Measurements from ENCODE around the gene CCL4. TPM values are rescaled to one million over a fixed set of nuclear protein-coding genes. Genes with fewer than 3 reads are reported as not detected.

The CCL4 gene
- total RNA-seq, 6 donors from 2014 or later = 5.7 to 24.0 (median 14.1) TPM

DNA sequence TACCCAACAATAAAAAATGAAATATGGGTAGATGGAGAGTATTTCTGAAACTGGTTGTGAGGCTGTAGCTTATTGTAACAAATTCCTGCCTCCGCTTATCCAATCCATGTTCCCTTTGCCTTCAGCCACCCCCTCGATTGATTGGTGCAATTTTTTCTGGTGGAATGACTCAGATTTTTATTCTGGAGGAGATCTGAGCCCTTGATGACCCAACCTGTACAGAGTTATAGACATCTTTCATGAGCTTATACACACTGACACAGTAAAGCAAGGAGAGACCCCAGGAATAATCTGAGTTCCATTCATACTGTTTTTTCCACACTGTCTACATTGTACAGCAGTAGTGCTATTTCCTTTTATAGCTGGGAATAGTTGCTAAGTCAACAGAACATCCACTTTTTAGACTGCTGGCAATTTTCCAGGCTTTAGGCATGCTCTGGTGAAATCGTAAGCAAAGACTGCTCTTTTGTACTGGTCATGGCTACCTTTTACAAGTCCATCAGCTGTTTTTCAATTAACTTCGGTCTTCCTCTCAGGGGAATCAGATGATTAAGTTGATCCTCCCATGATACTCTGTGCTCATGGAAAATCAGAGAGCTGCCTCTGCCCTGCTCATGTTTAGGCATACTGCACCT is 30.1 kb downstream of the CCL4 start:
- WGBS, 2 donors = 55 to 58% methylated on average over 4 of the region's 4 CpGs
- DNase-seq = no peak
- H3K36me3 ChIP-seq = no peaks in the 10 kb centered on the region
- H3K27ac ChIP-seq = no peak overlapping the region
- H3K9me3 ChIP-seq = no peaks in the 10 kb centered on the region
- H3K4me3 ChIP-seq = no peak overlapping the region
- H3K27me3 ChIP-seq = no peaks in the 10 kb centered on the region
- no peaks in the 10 kb centered on the region for H3K4me1 ChIP-seq
- TF ChIP-seq, protein P1, sequence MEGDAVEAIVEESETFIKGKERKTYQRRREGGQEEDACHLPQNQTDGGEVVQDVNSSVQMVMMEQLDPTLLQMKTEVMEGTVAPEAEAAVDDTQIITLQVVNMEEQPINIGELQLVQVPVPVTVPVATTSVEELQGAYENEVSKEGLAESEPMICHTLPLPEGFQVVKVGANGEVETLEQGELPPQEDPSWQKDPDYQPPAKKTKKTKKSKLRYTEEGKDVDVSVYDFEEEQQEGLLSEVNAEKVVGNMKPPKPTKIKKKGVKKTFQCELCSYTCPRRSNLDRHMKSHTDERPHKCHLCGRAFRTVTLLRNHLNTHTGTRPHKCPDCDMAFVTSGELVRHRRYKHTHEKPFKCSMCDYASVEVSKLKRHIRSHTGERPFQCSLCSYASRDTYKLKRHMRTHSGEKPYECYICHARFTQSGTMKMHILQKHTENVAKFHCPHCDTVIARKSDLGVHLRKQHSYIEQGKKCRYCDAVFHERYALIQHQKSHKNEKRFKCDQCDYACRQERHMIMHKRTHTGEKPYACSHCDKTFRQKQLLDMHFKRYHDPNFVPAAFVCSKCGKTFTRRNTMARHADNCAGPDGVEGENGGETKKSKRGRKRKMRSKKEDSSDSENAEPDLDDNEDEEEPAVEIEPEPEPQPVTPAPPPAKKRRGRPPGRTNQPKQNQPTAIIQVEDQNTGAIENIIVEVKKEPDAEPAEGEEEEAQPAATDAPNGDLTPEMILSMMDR (IDR thresholded peaks at IDR 0.05) = no peak
- TF ChIP-seq EP300 (IDR thresholded peaks at IDR 0.05) (no peak), POLR2AphosphoS5 (IDR thresholded peaks at IDR 0.05) (no peak), POLR2A (IDR thresholded peaks at IDR 0.05) (no peak)
- peak in 1 of 2 donors; percentile 11 for ATAC-seq (ENCODE audit: low FRiP score in 2 of 2)

DNA sequence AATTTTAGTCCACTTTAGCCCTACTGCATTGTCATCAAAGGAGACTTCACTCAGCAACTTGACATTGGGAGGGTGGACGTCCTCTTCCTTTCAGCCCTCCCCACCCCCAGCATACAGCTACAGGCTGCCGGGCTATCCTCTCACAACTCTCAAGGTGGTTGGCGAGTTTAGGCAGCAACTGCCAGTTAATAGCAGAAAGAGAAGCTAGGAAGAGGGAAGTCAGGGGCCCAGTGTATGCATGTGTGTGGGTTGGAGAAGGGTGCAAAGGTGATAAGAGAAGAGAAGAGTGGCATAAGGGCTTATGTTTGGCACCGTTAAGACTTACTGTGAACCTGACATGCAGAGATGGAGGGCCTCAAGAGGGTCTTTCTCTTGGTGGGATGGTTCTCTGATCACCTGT is 31.8 kb downstream of the CCL4 start:
- ATAC-seq (ENCODE audit: low FRiP score in 2 of 2) (peak in 1 of 2 donors; percentile 1), DNase-seq (no peak)
- no peaks in the 10 kb centered on the region for H3K9me3 ChIP-seq
- no peaks in the 10 kb centered on the region for H3K4me1 ChIP-seq
- H3K4me3 ChIP-seq = no peak overlapping the region
- H3K27ac ChIP-seq = no peak overlapping the region
- H3K27me3 ChIP-seq = no peaks in the 10 kb centered on the region
- H3K36me3 ChIP-seq = no peaks in the 10 kb centered on the region
- TF ChIP-seq POLR2AphosphoS5 (IDR thresholded peaks at IDR 0.05) (no peak), EP300 (IDR thresholded peaks at IDR 0.05) (no peak), POLR2A (IDR thresholded peaks at IDR 0.05) (no peak)
- TF ChIP-seq, protein P1 (IDR thresholded peaks at IDR 0.05) = no peak
- WGBS, 2 donors = 78 to 84% methylated on average over 4 of the region's 4 CpGs

DNA sequence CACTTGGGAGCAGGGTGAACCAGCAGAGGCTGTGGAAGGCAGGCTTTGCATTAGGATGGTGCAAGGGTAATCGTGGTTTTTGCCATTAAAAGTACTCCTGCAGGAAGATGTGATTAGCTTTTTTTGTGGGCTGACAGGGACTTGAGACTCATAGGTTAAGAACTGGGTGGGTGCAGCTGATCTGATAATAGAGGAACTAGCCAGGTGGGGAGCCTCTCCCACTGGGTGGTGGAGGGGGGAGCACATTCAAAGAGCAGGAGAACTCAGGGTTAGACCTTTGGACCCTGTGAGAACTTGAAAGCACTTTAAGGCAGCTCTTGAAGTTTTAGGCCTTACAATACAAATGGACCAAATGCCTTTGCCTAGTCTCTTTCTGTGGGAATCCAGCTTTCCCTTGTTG is 32.4 kb downstream of the CCL4 start:
- WGBS, 2 donors = 71 to 77% methylated on average over 1 of the region's 1 CpG
- no peaks in the 10 kb centered on the region for H3K36me3 ChIP-seq
- H3K4me3 ChIP-seq = no peak overlapping the region
- H3K4me1 ChIP-seq = no peaks in the 10 kb centered on the region
- H3K9me3 ChIP-seq = no peaks in the 10 kb centered on the region
- no peak overlapping the region for H3K27ac ChIP-seq
- no peak for DNase-seq
- H3K27me3 ChIP-seq = no peaks in the 10 kb centered on the region
- no peak for ATAC-seq (ENCODE audit: low FRiP score in 2 of 2)
- no peak for TF ChIP-seq EP300 (IDR thresholded peaks at IDR 0.05)
- TF ChIP-seq, protein P1 (IDR thresholded peaks at IDR 0.05) = no peak
- TF ChIP-seq POLR2A (IDR thresholded peaks at IDR 0.05) = no peak
- no peak for TF ChIP-seq POLR2AphosphoS5 (IDR thresholded peaks at IDR 0.05)

DNA sequence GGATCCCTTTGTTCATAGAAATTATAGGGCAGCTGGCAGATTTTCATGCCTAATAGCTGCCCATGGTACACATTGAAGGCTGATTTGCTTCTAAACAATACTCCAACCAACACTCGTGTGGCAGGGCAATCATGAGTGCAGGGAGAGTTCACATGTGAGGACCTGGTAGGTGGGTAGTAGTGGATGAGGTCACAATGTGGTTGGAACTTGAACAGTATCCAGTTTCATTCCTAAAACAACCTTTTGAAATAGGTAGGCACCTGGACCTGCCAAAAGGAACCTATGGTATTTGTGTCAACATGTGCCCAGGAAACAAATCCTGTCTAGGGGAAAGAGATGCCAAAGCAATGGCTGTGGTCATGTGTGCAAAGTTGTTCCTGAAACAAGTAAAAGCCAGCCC is 32.8 kb downstream of the CCL4 start:
- no peaks in the 10 kb centered on the region for H3K4me1 ChIP-seq
- TF ChIP-seq EP300 (IDR thresholded peaks at IDR 0.05) = no peak
- no peak for ATAC-seq (ENCODE audit: low FRiP score in 2 of 2)
- no peak overlapping the region for H3K4me3 ChIP-seq
- H3K9me3 ChIP-seq = no peaks in the 10 kb centered on the region
- 70 to 71% methylated on average over 1 of the region's 1 CpG for WGBS, 2 donors
- no peaks in the 10 kb centered on the region for H3K36me3 ChIP-seq
- no peak for DNase-seq
- no peak overlapping the region for H3K27ac ChIP-seq
- H3K27me3 ChIP-seq = no peaks in the 10 kb centered on the region

DNA sequence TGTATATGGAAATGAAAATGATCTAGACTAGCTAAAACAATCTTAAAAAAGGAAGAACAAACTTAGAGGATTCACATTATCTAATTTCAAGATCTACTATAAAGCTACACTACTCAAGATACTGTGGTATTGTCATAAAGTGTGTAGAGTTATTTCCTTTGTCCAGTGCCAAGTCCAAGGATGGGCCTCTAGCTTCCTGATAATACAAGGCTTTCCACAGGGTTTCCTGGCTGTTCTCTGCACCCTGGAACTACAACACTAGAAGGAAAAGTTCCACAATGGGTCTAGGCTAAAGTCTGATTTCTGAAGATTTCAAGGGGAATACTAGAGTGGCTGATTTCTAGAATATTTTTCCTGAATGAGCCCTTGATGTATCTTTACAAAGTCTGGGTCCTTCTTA is 38.6 kb downstream of the CCL4 start:
- H3K4me1 ChIP-seq = no peaks in the 10 kb centered on the region
- no peaks in the 10 kb centered on the region for H3K27me3 ChIP-seq
- TF ChIP-seq POLR2AphosphoS5 (IDR thresholded peaks at IDR 0.05) (no peak), POLR2A (IDR thresholded peaks at IDR 0.05) (no peak), EP300 (IDR thresholded peaks at IDR 0.05) (no peak)
- TF ChIP-seq, protein P1 (IDR thresholded peaks at IDR 0.05) = no peak
- no peak for DNase-seq
- H3K9me3 ChIP-seq = no peaks in the 10 kb centered on the region
- no peak overlapping the region for H3K4me3 ChIP-seq
- H3K27ac ChIP-seq = no peak overlapping the region
- ATAC-seq (ENCODE audit: low FRiP score in 2 of 2) = no peak
- no peaks in the 10 kb centered on the region for H3K36me3 ChIP-seq
